Heart left ventricle (tissue), 16 donors: ENCODE results near the gene SYNJ1. TPM values are rescaled to one million over a fixed set of nuclear protein-coding genes. Genes with fewer than 3 reads are reported as not detected.

Source experiments
- ATAC-seq, 4 donors: fragments of 200-7000 bp; cut with Tn5 transposase; one replicate each; pipeline ENCODE4 v1.9.1; 2020 to 2022; ENCODE audit warnings: moderate library complexity in 4 of 4, mild to moderate bottlenecking in 3 of 4, moderate number of reproducible peaks in 1 of 4
- DNase-seq, 5 donors: peaks; one replicate each; pipeline ENCODE4 v3.0.0-alpha.2; 2020
- H3K27ac ChIP-seq, 12 donors: fragments of 200-600 bp; sonication (generic) in 4 of 12; one replicate each; pipeline versions ENCODE4 v1.5.0 to v1.8.0; 2016 to 2022; ENCODE audit warnings: mild to moderate bottlenecking in 2 of 12
- H3K27me3 ChIP-seq, 9 donors: fragments of 200-600 bp; sonication (generic) in 2 of 9; one replicate each; pipeline versions ENCODE4 v1.5.1 to v1.8.0; 2016 to 2022; ENCODE audit warnings: mild to moderate bottlenecking in 3 of 9
- H3K36me3 ChIP-seq, 9 donors: fragments of 200-600 bp; sonication (generic) in 2 of 9; one replicate each; pipeline versions ENCODE4 v1.5.0 to v1.8.0; 2018 to 2022; ENCODE audit warnings: mild to moderate bottlenecking in 2 of 9
- H3K4me1 ChIP-seq, 12 donors: fragments of 200-600 bp; sonication (generic) in 4 of 12; one replicate each; pipeline versions ENCODE4 v1.5.0 to v1.8.0; 2016 to 2022; ENCODE audit warnings: mild to moderate bottlenecking in 3 of 12
- H3K4me3 ChIP-seq, 12 donors: fragments of 200-600 bp; sonication (generic) in 4 of 12; one replicate each; pipeline versions ENCODE4 v1.5.0 to v1.8.0; 2017 to 2022; ENCODE audit warnings: mild to moderate bottlenecking in 9 of 12, moderate library complexity in 4 of 12
- H3K9me3 ChIP-seq, 12 donors: fragments of 200-600 bp; sonication (generic) in 4 of 12; one replicate each; pipeline versions ENCODE4 v1.5.0 to v1.8.0; 2016 to 2022; ENCODE audit warnings: mild to moderate bottlenecking in 1 of 12
- POLR2A ChIP-seq, 2 donors: fragments of 450-650 bp; IDR thresholded peaks; one replicate each; pipeline ENCODE4 v1.6.1; 2017; ENCODE audit warnings: antibody characterized with exemption in 2 of 2, mild to moderate bottlenecking in 2 of 2, moderate library complexity in 2 of 2
- WGBS, 4 donors: extraction: QIAGEN DNeasy Blood & Tissue Kit in 2 of 4; methylation state at CpG; one replicate each; pipeline versions ENCODE4 v1.1.5 to v1.1.7; 2013 to 2018; 5-methylcytosine and 5-hydroxymethylcytosine counted together
- intact Hi-C, 10 donors: fragments of 100-400 bp; cut with DNase I; formaldehyde crosslinking; loops; one replicate each; pipeline versions ENCODE4 v1.11.1 to v1.14.2; 2022
- polyA plus RNA-seq, 2 donors: library from polyadenylated mRNA; stranded (reverse); fragments of 200-250 nt; gene quantifications; one replicate each; pipeline ENCODE4 v1.2.3, GENCODE V29; 2013
- total RNA-seq, 9 donors: library from RNA; depleted of rRNA in 2 of 9; stranded (reverse); fragments of >200 nt in 2 of 9; fragmentation: NEBNext Ultra II Directional in 3 of 9; extraction: Animal tissue kit (Norgen Biotek cat#: 25700) in 3 of 9; gene quantifications; one replicate each; pipeline versions ENCODE4 v1.1.0 to v1.2.4, GENCODE V29; 2016 to 2023
- TF ChIP-seq, protein P1 (sequence below), 12 donors: fragments of 200-600 bp; sonication (generic) in 4 of 12; IDR thresholded peaks; one replicate each; pipeline versions ENCODE4 v1.5.0 to v1.8.0; 2018 to 2022; ENCODE audit warnings: antibody characterized with exemption in 12 of 12, mild to moderate bottlenecking in 5 of 12
- donor health status: ischemic (EF 13 %, LVEDD 7.1; RV severe dilation, severe dysfunction).
- donor health status: healthy with polysubstance abuse.
- donor health status: DM: no; HTN: yes; CAD: no.
- donor health status: DM: no; HTN: no; CAD: no.
- donor health status: ischemic (EF 25% LVEDD 6.9; RV normal size, moderate dysfunction).
- donor health status: ischemic (EF 25% LVEDD 5.7; RV mildly dilated, moderate dysfunction).
- donor health status: healthy.
- donor health status: DM: yes; HTN: yes; CAD: no.
- donor health status: ischemic (EF 35%, LVEDD 5.7; RV mildly dilated, moderate dysfunction).
- donor health status: nonischemic (EF 11% LVEDD 7.7; RV severe dilation, severe dysfunction).
- donor health status: DM: yes; HTN: yes; CAD: no.
- donor health status: PGD.
- donor health status: ischemic (EF 29% LVEDD 5.4; RV normal size, mild dysfunction).
- donor health status: nonischemic (EF 23%, LVEDD 6.1; RV moderate dilation, normal function).

SYNJ1 gene
- total and polyA plus RNA-seq, 11 donors, result 4.1 to 17.4 (median 10.3) TPM

DNA sequence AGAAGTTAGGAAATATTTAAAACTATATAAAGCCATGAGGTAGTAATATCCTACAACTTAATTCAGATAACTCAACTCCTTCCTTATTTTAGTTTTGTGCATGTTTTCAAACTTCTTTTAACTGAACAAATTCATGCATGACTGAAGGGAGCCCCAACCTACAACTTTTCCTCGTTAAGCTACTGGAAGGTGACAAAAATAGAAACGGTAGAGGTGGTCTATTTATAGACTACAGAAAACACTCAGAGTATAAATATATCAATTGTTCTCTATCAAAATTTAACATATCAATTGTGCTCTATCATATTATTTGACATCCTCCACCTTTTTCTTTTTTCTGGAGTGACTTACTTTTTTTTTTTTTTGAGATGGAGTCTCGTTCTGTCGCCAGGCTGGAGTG is 16.8 kb downstream of the SYNJ1 start:
- peak overlapping the region in 1 of 12 donors; percentile 20 for H3K27ac ChIP-seq
- TF ChIP-seq, protein P1, sequence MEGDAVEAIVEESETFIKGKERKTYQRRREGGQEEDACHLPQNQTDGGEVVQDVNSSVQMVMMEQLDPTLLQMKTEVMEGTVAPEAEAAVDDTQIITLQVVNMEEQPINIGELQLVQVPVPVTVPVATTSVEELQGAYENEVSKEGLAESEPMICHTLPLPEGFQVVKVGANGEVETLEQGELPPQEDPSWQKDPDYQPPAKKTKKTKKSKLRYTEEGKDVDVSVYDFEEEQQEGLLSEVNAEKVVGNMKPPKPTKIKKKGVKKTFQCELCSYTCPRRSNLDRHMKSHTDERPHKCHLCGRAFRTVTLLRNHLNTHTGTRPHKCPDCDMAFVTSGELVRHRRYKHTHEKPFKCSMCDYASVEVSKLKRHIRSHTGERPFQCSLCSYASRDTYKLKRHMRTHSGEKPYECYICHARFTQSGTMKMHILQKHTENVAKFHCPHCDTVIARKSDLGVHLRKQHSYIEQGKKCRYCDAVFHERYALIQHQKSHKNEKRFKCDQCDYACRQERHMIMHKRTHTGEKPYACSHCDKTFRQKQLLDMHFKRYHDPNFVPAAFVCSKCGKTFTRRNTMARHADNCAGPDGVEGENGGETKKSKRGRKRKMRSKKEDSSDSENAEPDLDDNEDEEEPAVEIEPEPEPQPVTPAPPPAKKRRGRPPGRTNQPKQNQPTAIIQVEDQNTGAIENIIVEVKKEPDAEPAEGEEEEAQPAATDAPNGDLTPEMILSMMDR (IDR thresholded peaks at IDR 0.05), result no peak
- no peak for TF ChIP-seq POLR2A (IDR thresholded peaks at IDR 0.05)
- intact Hi-C loops, result no loop called here
- H3K4me1 ChIP-seq, result peaks cover 0 to 27% (median 13%) of the 10 kb centered on the region in 12 donors
- peak in 3 of 4 donors; percentile 34 to 71 (median 39) for ATAC-seq
- no peaks in the 10 kb centered on the region for H3K27me3 ChIP-seq
- DNase-seq, result no peak
- H3K36me3 ChIP-seq, result no peaks in the 10 kb centered on the region
- 39 to 53% (median 42%) methylated on average over 4 of the region's 4 CpGs for WGBS, 4 donors
- no peaks in the 10 kb centered on the region for H3K9me3 ChIP-seq
- no peak overlapping the region for H3K4me3 ChIP-seq

DNA sequence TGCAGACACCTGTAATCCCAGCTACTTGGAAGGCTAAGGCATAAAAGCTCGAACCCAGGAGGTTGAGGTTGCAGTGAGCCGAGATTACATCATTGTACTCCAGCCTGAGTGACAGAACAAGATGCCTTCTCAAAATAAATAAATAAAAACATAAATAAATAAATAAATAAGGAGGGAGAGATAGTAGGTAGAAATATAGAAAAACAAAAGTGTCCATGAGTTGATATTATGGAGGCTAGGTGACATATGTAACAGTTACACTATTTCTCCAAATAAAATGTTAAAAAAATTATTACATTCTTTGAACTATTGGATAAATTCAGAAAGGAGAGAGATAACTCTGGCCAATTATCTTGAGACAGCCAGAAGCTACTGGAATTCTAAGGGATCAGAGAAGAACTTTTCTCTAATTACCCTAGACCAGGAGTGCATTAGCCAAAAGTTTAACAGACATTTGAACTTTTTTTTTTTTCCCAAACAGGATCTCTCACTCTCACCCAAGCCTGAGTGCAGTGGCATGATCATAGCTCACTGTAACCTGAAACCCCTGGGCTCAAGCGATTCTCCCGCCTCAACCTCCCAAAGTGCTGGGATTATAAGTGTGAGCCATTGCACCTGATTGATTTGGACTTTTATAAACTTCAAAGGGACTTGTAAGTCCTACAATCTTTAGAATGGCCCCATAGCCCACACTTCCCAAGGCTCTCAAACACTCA is 17.6 kb downstream of the SYNJ1 start:
- DNase-seq (no peak), ATAC-seq (no peak)
- Histone ChIP-seq H3K9me3 (no peaks in the 10 kb centered on the region), H3K36me3 (no peaks in the 10 kb centered on the region), H3K27me3 (no peaks in the 10 kb centered on the region), H3K4me3 (no peak overlapping the region), H3K27ac (no peak overlapping the region), H3K4me1 (peaks cover 0 to 27% (median 13%) of the 10 kb centered on the region in 12 donors)
- no peak for TF ChIP-seq POLR2A (IDR thresholded peaks at IDR 0.05)
- TF ChIP-seq, protein P1 (IDR thresholded peaks at IDR 0.05), result no peak
- 72 to 84% (median 81%) methylated on average over 4 of the region's 4 CpGs for WGBS, 4 donors
- intact Hi-C loops, result no loop called here

DNA sequence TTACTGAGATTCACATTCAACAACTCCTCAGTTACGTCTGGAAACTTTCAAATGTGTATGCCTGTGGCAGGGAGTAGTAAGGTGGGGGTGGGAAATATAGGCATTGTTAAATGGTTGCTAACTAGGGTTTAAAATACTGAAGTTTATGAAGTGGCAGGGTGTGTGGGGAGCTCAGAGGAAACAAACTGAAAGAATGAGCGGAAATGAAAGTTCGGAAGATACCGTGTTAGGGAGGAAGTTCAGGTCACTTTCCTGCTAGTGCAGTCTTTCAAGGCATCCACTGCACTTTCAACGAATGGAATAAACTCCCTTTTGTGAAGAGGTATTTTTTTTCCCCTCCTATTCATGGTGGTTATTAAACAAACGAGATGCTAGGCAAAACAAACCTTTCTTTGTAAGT is 19.7 kb downstream of the SYNJ1 start:
- Histone ChIP-seq H3K36me3 (no peaks in the 10 kb centered on the region), H3K27me3 (no peaks in the 10 kb centered on the region), H3K27ac (no peak overlapping the region), H3K9me3 (no peaks in the 10 kb centered on the region), H3K4me1 (peaks cover 0 to 28% (median 13%) of the 10 kb centered on the region in 12 donors), H3K4me3 (no peak overlapping the region)
- intact Hi-C loops, result no loop called here
- no peak for DNase-seq
- no peak for TF ChIP-seq POLR2A (IDR thresholded peaks at IDR 0.05)
- TF ChIP-seq, protein P1 (IDR thresholded peaks at IDR 0.05), result no peak
- no peak for ATAC-seq
- WGBS, 4 donors, result 62 to 71% (median 64%) methylated on average over 6 of the region's 6 CpGs

GRCh38 chr21:32705901-32706300 is 21.9 kb downstream of the SYNJ1 start:
- intact Hi-C loops, result no loop called here
- Histone ChIP-seq H3K27ac (no peak overlapping the region), H3K27me3 (no peaks in the 10 kb centered on the region), H3K4me1 (peaks cover 0 to 17% (median 4%) of the 10 kb centered on the region in 12 donors), H3K36me3 (peaks cover 0 to 8% (median 0%) of the 10 kb centered on the region in 9 donors), H3K4me3 (no peak overlapping the region), H3K9me3 (no peaks in the 10 kb centered on the region)
- DNase-seq, result no peak
- 94 to 97% (median 95%) methylated on average over 4 of the region's 4 CpGs for WGBS, 4 donors
- TF ChIP-seq POLR2A (IDR thresholded peaks at IDR 0.05), result no peak
- TF ChIP-seq, protein P1 (IDR thresholded peaks at IDR 0.05), result no peak
- no peak for ATAC-seq
